ENCODE results near the gene GAB2. TPM values are rescaled to one million over a fixed set of nuclear protein-coding genes. Genes with fewer than 3 reads are reported as not detected.

Gene GAB2
- polyA plus RNA-seq, 3 donors = 2.8 to 39.4 (median 4.4) TPM

GRCh38 chr11:78256962-78257361 lies 160.7 kb downstream of the GAB2 start:
- H3K79me2 ChIP-seq (ENCODE audit: insufficient read depth, low read length) = peaks cover 75% of the 10 kb centered on the region
- Mint-ChIP-seq H3K4me3 (no peak overlapping the region), H3K4me1 (peaks cover 22% of the 10 kb centered on the region), H3K27me3 (ENCODE audit: low read depth in 3 of 3) (no peaks in the 10 kb centered on the region), H3K9me3 (no peaks in the 10 kb centered on the region), H3K27ac (peak overlapping the region; percentile 55 to 85 (median 82)), H3K36me3 (peaks cover 14 to 30% of the 10 kb centered on the region in 2 donors)
- peak overlapping the region in 1 of 2 donors; percentile 60 for H3K27ac ChIP-seq (ENCODE audit: low read depth in 1 of 2, low read length in 2 of 2)
- no peak overlapping the region for H3K4me2 ChIP-seq (replicated peaks; ENCODE audit: extremely low read depth, low read length, poor library complexity, severe bottlenecking)
- H3K4me3 ChIP-seq (replicated peaks in 1 of 3; ENCODE audit: low read depth in 2 of 3, low read length in 3 of 3) = no peak overlapping the region
- DNase-seq = no peak
- no peaks in the 10 kb centered on the region for H3K27me3 ChIP-seq (ENCODE audit: control insufficient read depth in 2 of 2, insufficient read depth in 2 of 2, low read length in 2 of 2)
- H3K9ac ChIP-seq (ENCODE audit: insufficient read depth, low read length, poor library complexity, severe bottlenecking) = no peak overlapping the region
- H4K20me1 ChIP-seq (ENCODE audit: insufficient read depth, low read length) = peaks cover 99% of the 10 kb centered on the region
- H3K4me1 ChIP-seq (ENCODE audit: control insufficient read depth in 1 of 2, insufficient read depth in 2 of 2, low read length in 2 of 2) = peaks cover 10 to 16% of the 10 kb centered on the region in 2 donors
- H2AFZ ChIP-seq (ENCODE audit: insufficient read depth, low read depth, low read length, poor library complexity, severe bottlenecking) = no peak overlapping the region
- TF ChIP-seq CTCF (IDR thresholded peaks at IDR 0.05) = no peak
- peaks cover 0 to 12% of the 10 kb centered on the region in 2 donors for H3K36me3 ChIP-seq (replicated peaks in 1 of 2; ENCODE audit: control insufficient read depth in 1 of 2, insufficient read depth in 2 of 2, low read length in 2 of 2)
- H3K9me3 ChIP-seq (replicated peaks in 1 of 2; ENCODE audit: control insufficient read depth in 1 of 2, insufficient read depth in 1 of 2, low read length in 2 of 2) = no peaks in the 10 kb centered on the region
- WGBS (ENCODE audit: insufficient coverage) = no CpG with 5 or more reads among the region's 3 CpGs
- intact Hi-C loops (cut with micrococcal nuclease) = no loop called here

GRCh38 chr11:78255919-78256318 lies 161.7 kb downstream of the GAB2 start:
- H3K36me3 ChIP-seq (replicated peaks in 1 of 2; ENCODE audit: control insufficient read depth in 1 of 2, insufficient read depth in 2 of 2, low read length in 2 of 2) = peaks cover 0 to 12% of the 10 kb centered on the region in 2 donors
- no peaks in the 10 kb centered on the region for H3K27me3 ChIP-seq (ENCODE audit: control insufficient read depth in 2 of 2, insufficient read depth in 2 of 2, low read length in 2 of 2)
- peaks cover 14 to 24% of the 10 kb centered on the region in 2 donors for H3K36me3 Mint-ChIP-seq
- DNase-seq = no peak
- no peak overlapping the region for H3K9ac ChIP-seq (ENCODE audit: insufficient read depth, low read length, poor library complexity, severe bottlenecking)
- H3K4me1 ChIP-seq (ENCODE audit: control insufficient read depth in 1 of 2, insufficient read depth in 2 of 2, low read length in 2 of 2) = peaks cover 10 to 16% of the 10 kb centered on the region in 2 donors
- H3K9me3 ChIP-seq (replicated peaks in 1 of 2; ENCODE audit: control insufficient read depth in 1 of 2, insufficient read depth in 1 of 2, low read length in 2 of 2) = no peaks in the 10 kb centered on the region
- peaks cover 30% of the 10 kb centered on the region for H3K4me1 Mint-ChIP-seq
- no peak for TF ChIP-seq CTCF (IDR thresholded peaks at IDR 0.05)
- no peak overlapping the region for H2AFZ ChIP-seq (ENCODE audit: insufficient read depth, low read depth, low read length, poor library complexity, severe bottlenecking)
- no CpG with 5 or more reads among the region's 2 CpGs for WGBS (ENCODE audit: insufficient coverage)
- H4K20me1 ChIP-seq (ENCODE audit: insufficient read depth, low read length) = peaks cover 99% of the 10 kb centered on the region
- no peak overlapping the region for H3K4me2 ChIP-seq (replicated peaks; ENCODE audit: extremely low read depth, low read length, poor library complexity, severe bottlenecking)
- H3K9me3 Mint-ChIP-seq = no peaks in the 10 kb centered on the region
- intact Hi-C loops (cut with micrococcal nuclease) = no loop called here
- H3K27ac ChIP-seq (ENCODE audit: low read depth in 1 of 2, low read length in 2 of 2) = no peak overlapping the region
- no peak overlapping the region for H3K4me3 ChIP-seq (replicated peaks in 1 of 3; ENCODE audit: low read depth in 2 of 3, low read length in 3 of 3)
- H3K27me3 Mint-ChIP-seq (ENCODE audit: low read depth in 3 of 3) = no peaks in the 10 kb centered on the region
- no peak overlapping the region for H3K4me3 Mint-ChIP-seq
- peaks cover 77% of the 10 kb centered on the region for H3K79me2 ChIP-seq (ENCODE audit: insufficient read depth, low read length)
- no peak overlapping the region for H3K27ac Mint-ChIP-seq

Measured in CD14-positive monocyte (primary cell).